ENCODE results near the gene ST6GALNAC4. TPM values are rescaled to one million over a fixed set of nuclear protein-coding genes. Genes with fewer than 3 reads are reported as not detected.

The ST6GALNAC4 gene, protein sequence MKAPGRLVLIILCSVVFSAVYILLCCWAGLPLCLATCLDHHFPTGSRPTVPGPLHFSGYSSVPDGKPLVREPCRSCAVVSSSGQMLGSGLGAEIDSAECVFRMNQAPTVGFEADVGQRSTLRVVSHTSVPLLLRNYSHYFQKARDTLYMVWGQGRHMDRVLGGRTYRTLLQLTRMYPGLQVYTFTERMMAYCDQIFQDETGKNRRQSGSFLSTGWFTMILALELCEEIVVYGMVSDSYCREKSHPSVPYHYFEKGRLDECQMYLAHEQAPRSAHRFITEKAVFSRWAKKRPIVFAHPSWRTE
- 25.6 and 28.7 TPM in 2 replicates for total RNA-seq

DNA sequence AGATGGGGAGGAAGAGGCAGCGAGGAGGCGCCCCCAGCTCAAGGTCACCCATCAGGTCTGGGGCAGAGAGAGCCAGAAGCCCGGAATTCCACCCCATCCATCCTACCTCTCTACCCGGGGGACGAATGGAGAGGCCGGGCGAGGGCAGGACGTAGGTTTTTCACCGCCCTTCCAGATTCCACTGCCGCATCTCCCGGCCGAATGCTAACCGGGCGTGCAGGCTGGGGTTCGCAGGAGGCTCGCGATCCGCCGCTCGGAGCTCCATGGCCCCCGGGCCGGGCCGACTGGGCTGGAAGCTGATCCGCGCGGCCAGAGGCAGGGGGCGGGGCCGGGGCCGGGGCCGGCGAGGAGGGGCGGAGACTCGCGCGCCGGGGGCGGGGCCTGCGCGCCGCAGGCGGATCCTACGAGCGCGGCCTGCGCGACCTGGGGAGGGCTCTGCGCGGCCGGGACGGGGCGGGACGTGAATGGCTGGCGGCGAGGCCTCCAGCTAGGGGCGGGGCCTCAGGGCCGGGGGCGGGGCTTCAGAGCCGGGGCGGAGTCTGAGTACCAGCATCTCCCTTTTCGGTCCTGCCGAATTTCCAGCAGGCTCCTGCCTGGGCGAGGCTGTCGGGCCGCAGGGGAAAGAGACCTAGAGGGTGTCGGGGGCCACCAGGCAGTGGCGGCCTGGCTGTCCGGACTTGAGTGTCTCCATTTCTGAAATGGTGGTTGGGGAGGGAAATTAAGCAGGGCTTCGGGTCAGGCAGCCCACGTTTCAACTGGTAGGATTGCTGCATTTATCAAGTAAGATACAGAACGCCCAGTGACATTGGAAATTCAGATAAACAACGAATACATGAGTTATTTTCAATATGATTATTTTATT is at the start of gene ST6GALNAC4:
Gene ST6GALNAC4 (minus strand): TSS at position 322 of the 862 bp plus-strand sequence. CDS start 622 bp downstream, outside the sequence.
- H3K9me3 Mint-ChIP-seq: no peaks in the 10 kb centered on the region
- H3K36me3 Mint-ChIP-seq (ENCODE audit: low read depth): peaks cover 17% of the 10 kb centered on the region
- peak; percentile 90 for DNase-seq (ENCODE audit: low spot score)
- H3K27ac Mint-ChIP-seq: peak within 1 kb of the TSS; percentile 81
- intact Hi-C loops (cut with micrococcal nuclease): loop anchor here (5.0 to 10.0 kb wide), 3 partner anchors 50 to 302 kb away; partner anchors contain the start of genes CDK9 and STXBP1
- H3K4me1 Mint-ChIP-seq (ENCODE audit: low read depth): peaks cover 40% of the 10 kb centered on the region
- peaks cover under 1% of the 10 kb centered on the region for H3K27me3 Mint-ChIP-seq (ENCODE audit: low read depth)
- H3K4me3 Mint-ChIP-seq (ENCODE audit: low read depth): peak within 1 kb of the TSS; percentile 80

DNA sequence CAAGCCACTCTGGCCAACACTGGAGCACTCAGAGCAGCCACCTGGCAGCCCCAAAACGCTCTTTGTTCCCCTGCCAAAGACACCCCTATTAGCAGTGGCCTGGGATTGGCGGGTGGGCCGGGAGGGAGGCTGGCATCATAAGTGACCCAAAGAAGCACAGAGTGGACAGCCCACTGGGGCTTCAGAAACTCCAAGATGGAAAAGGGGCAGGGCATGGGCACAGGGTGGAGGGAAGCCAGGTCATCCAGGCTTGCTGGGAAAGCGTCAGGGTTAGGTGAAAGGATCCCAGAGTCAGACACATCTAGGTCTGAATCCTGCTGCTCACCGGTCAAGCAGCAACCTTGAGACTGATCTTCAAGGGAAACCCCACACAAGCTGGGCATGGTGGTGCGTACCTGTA is 49.1 kb upstream of the ST6GALNAC4 start:
- intact Hi-C loops (cut with micrococcal nuclease): no loop called here
- peaks cover 77% of the 10 kb centered on the region for H3K4me1 Mint-ChIP-seq (ENCODE audit: low read depth)
- peaks cover 47% of the 10 kb centered on the region for H3K36me3 Mint-ChIP-seq (ENCODE audit: low read depth)
- H3K9me3 Mint-ChIP-seq: no peaks in the 10 kb centered on the region
- H3K27ac Mint-ChIP-seq: no peak overlapping the region
- H3K27me3 Mint-ChIP-seq (ENCODE audit: low read depth): no peaks in the 10 kb centered on the region
- no peak for DNase-seq (ENCODE audit: low spot score)
- no peak overlapping the region for H3K4me3 Mint-ChIP-seq (ENCODE audit: low read depth)

DNA sequence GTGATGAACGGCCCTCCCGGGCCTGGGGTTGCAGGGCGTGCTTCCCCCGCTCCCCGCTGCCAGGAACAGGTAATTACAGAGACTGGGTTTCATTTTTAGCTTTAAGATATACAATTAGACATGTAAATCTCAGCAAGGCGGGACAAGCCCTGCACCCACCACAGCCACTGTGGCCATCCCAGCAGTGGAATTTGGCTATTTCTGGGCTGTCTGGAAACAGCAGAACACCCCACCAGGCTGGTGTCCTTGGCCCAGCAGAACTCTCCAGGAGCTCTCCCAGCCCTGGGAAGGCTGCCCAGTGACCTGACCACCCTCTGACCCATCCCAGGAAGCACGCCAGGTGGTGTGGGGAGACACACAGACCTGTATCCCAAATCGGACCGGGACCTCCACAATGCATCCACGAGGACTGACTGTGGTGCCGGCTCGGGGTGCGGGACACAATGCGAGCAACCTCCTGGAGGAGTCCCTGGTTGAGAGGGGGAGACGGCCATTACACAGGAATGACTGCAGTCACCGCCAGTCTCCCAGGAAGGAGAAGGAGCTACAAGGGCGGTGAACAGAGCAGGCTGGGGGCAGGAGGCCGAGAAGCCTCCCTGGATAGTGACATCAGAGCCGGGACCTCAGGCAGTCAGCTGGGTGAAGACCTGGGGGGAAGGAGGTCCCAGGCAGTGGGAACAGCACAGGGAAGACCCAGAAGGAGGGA is 46.7 kb upstream of the ST6GALNAC4 start:
- intact Hi-C loops (cut with micrococcal nuclease): no loop called here
- Mint-ChIP-seq H3K36me3 (ENCODE audit: low read depth) (peaks cover 46% of the 10 kb centered on the region), H3K4me3 (ENCODE audit: low read depth) (no peak overlapping the region), H3K27ac (peak overlapping the region; percentile 30), H3K27me3 (ENCODE audit: low read depth) (no peaks in the 10 kb centered on the region), H3K4me1 (ENCODE audit: low read depth) (peaks cover 76% of the 10 kb centered on the region), H3K9me3 (no peaks in the 10 kb centered on the region)
- no peak for DNase-seq (ENCODE audit: low spot score)

DNA sequence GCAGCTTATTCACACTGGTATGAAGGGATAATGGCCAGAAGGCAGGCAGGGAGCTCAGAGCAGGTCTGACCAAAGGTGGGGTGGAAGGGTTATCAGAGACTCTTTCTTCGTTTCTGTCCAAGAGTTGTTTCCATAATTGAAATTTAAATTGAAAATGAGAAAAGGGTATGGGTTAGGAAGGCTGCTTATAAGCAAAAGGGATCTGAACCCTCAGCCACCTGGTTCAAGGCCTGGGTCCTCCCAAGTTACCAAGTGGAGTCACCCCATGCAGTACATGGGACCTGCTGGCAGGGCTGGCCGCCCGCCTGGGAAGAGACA is 46.2 kb upstream of the ST6GALNAC4 start:
- H3K4me1 Mint-ChIP-seq (ENCODE audit: low read depth): peaks cover 72% of the 10 kb centered on the region
- intact Hi-C loops (cut with micrococcal nuclease): no loop called here
- no peaks in the 10 kb centered on the region for H3K27me3 Mint-ChIP-seq (ENCODE audit: low read depth)
- H3K27ac Mint-ChIP-seq: peak overlapping the region; percentile 11
- H3K4me3 Mint-ChIP-seq (ENCODE audit: low read depth): no peak overlapping the region
- no peaks in the 10 kb centered on the region for H3K9me3 Mint-ChIP-seq
- peaks cover 48% of the 10 kb centered on the region for H3K36me3 Mint-ChIP-seq (ENCODE audit: low read depth)
- DNase-seq (ENCODE audit: low spot score): no peak

DNA sequence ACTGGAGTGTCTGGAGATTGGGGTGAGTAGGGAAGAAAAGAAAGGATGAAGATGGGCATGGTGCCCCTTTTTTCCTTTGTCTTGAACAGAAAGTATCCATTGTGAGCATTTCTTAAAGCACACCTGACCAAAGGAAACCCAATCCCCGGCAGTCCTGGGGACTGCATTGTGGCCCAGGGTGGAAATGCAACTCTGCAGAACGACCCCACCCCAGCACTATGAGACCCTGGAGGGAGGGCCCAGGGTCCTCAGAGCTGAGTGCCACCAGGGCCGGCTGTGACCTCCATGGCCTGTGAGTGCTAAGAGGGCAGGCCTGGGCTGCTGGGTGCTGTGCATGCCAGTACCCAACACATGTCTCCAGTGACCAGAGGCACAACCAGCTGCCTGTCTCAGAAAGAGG is 45.4 kb upstream of the ST6GALNAC4 start:
- H3K27ac Mint-ChIP-seq: no peak overlapping the region
- peaks cover 69% of the 10 kb centered on the region for H3K4me1 Mint-ChIP-seq (ENCODE audit: low read depth)
- H3K27me3 Mint-ChIP-seq (ENCODE audit: low read depth): no peaks in the 10 kb centered on the region
- H3K36me3 Mint-ChIP-seq (ENCODE audit: low read depth): peaks cover 51% of the 10 kb centered on the region
- no peaks in the 10 kb centered on the region for H3K9me3 Mint-ChIP-seq
- no peak overlapping the region for H3K4me3 Mint-ChIP-seq (ENCODE audit: low read depth)
- DNase-seq (ENCODE audit: low spot score): no peak
- intact Hi-C loops (cut with micrococcal nuclease): no loop called here

DNA sequence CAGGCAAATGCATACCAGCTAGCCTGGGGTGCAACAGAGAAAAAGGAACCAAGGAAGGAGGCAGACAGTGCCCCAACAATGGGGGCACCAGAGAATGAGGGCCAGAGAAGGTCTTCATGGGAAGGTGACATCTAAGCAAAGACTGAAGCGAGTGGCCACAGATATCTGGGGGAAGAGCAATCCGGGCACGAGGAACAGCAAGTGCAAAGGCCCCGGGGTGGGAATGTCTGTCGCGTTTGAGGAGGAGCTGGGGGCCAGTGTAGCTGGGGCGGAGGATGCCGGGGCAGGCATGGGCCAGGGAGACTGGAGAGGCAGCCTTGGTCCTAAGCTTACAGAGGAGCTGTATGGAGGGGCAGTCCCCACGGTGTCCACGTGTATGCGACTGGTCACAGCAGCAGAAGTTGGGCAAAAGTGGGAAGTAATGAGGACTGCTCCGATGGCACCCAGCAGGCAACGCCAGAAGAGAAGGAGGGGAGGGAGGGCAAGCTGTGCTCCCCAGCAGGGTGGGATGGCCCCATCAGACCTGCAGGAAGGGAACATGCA is 44.8 kb upstream of the ST6GALNAC4 start:
- H3K27me3 Mint-ChIP-seq (ENCODE audit: low read depth): no peaks in the 10 kb centered on the region
- no peak overlapping the region for H3K4me3 Mint-ChIP-seq (ENCODE audit: low read depth)
- no peak for DNase-seq (ENCODE audit: low spot score)
- peaks cover 51% of the 10 kb centered on the region for H3K36me3 Mint-ChIP-seq (ENCODE audit: low read depth)
- H3K4me1 Mint-ChIP-seq (ENCODE audit: low read depth): peaks cover 69% of the 10 kb centered on the region
- no peaks in the 10 kb centered on the region for H3K9me3 Mint-ChIP-seq
- intact Hi-C loops (cut with micrococcal nuclease): no loop called here
- peak overlapping the region; percentile 7 for H3K27ac Mint-ChIP-seq

DNA sequence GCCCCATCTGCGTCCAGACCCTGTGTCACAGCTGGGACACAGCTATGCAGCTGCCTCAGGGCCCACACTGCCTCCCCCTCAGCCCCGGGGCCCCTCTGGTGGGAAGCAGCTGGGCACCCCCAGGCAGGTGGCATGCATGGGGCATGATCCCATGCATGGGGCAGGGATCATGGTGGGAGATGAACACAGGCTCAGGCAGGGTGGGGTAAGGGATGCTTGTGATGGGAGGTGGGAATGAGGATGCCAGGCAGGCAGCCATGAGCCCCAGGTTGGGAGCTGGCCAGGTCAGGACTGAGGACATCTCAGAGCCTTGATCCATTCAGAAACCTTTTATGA is 44.3 kb upstream of the ST6GALNAC4 start:
- Mint-ChIP-seq H3K4me1 (ENCODE audit: low read depth) (peaks cover 66% of the 10 kb centered on the region), H3K36me3 (ENCODE audit: low read depth) (peaks cover 52% of the 10 kb centered on the region), H3K9me3 (no peaks in the 10 kb centered on the region), H3K27me3 (ENCODE audit: low read depth) (no peaks in the 10 kb centered on the region), H3K4me3 (ENCODE audit: low read depth) (no peak overlapping the region), H3K27ac (no peak overlapping the region)
- intact Hi-C loops (cut with micrococcal nuclease): no loop called here
- no peak for DNase-seq (ENCODE audit: low spot score)

DNA sequence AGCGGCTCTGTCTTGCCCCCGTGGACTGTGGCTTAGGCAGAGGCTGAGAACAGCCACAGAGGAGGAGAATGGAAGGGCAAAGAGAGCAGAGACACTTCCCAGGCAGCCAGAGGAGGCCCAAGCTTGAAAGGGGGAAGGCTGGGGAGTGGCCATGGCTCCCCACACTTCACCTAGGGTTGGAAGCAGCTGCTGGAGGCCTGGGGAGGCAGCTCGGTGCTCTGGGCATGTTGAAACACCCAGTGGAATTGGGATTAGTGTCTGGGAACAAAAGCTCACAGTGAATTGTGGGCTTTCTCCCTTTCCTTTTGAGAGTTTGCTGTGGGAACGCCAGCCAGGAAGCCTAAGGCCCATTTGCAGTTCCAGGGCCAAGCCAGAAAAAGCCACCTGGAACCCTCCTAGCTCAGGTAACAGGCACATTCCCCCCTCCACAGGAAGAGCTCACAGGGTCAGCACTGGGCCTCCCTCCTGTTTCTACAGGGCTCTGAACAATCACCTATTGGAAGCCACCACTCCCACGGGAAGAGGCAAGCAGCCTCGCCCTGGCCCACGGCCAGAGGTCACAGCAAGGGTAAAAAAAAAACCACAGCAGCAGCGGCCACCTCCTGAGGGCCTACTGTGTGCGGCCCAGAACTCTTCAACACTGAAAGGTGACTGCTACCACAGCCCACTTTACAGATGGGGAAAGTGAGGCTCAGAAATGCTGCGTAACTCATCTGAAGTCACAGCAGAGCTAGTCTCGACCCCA is 43.7 kb upstream of the ST6GALNAC4 start:
- Mint-ChIP-seq H3K27ac (peak overlapping the region; percentile 51), H3K4me3 (ENCODE audit: low read depth) (no peak overlapping the region), H3K27me3 (ENCODE audit: low read depth) (no peaks in the 10 kb centered on the region), H3K4me1 (ENCODE audit: low read depth) (peaks cover 71% of the 10 kb centered on the region), H3K9me3 (no peaks in the 10 kb centered on the region), H3K36me3 (ENCODE audit: low read depth) (peaks cover 54% of the 10 kb centered on the region)
- intact Hi-C loops (cut with micrococcal nuclease): no loop called here
- no peak for DNase-seq (ENCODE audit: low spot score)

DNA sequence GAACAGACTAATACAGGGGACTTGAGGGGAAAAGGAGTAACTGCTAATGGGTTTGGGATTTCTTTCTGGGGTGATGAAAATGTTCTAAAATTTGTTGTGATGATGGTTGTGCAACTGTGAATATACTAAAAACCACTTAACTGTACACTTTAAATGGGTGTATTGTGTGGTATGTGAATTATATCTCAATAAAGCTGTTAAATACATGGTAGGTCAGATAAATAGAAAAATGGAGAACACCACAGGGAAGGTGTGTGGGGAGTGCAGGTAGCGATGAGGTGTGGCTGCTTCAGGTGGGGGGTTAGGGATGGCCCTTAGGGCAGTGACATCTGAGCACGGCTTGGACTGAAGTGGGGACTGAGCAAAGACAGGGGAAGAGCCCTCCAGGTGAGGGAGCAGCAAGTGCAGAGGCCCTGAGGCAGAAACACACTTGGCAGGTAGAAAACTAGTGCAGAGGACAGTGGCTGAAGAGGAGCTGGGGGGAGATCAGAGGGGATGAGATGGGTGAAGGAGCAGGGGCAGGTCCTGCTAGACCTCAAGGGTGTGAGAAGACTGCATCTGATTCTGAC is 43.1 kb upstream of the ST6GALNAC4 start:
- no peak overlapping the region for H3K4me3 Mint-ChIP-seq (ENCODE audit: low read depth)
- intact Hi-C loops (cut with micrococcal nuclease): no loop called here

DNA sequence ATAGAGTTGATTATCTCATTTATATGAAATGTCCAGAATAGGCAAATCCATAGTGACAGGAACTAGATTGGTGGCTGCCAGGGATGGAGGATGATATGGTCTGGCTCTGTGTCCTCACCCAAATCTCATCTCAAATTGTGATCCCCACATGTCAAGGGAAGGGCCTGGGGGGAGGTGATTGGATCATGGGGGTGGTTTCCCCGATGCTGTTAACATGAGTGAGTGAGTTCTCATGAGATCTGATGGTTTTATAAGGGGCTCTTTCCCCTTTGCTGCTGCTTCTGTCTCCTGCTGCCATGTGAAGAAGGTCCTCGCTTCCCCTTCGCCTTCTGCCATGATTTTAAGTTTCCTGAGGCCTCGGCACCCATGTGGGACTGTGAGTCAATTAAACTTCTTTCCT is 42.6 kb upstream of the ST6GALNAC4 start:
- H3K9me3 Mint-ChIP-seq: no peaks in the 10 kb centered on the region
- H3K27me3 Mint-ChIP-seq (ENCODE audit: low read depth): no peaks in the 10 kb centered on the region
- H3K4me3 Mint-ChIP-seq (ENCODE audit: low read depth): no peak overlapping the region
- H3K4me1 Mint-ChIP-seq (ENCODE audit: low read depth): peaks cover 74% of the 10 kb centered on the region
- peaks cover 48% of the 10 kb centered on the region for H3K36me3 Mint-ChIP-seq (ENCODE audit: low read depth)
- peak overlapping the region; percentile 51 for H3K27ac Mint-ChIP-seq
- intact Hi-C loops (cut with micrococcal nuclease): no loop called here
- no peak for DNase-seq (ENCODE audit: low spot score)

More for the DNA sequence above, 43.1 kb upstream of the ST6GALNAC4 start:
- Mint-ChIP-seq H3K36me3 (ENCODE audit: low read depth) (peaks cover 48% of the 10 kb centered on the region), H3K4me1 (ENCODE audit: low read depth) (peaks cover 69% of the 10 kb centered on the region), H3K27me3 (ENCODE audit: low read depth) (no peaks in the 10 kb centered on the region), H3K9me3 (no peaks in the 10 kb centered on the region), H3K27ac (peak overlapping the region; percentile 51)
- DNase-seq (ENCODE audit: low spot score): no peak

DNA sequence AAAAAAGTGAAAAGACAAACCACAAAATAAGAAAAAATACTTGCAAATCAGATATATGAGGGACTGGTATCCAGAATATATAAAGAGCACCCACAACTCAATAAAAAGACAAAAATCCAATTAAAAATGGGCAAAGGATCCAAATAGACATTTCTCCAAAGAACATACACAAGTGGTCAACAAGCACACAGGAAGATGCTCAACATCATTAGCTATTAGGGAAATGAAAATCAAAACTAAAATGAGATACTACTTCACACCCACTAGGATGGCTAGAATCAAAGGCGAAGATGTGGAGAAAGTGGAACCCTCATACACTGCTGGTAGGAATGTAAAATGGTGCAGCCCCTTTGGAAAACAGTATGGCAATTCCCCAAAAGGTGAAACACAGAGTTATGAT is 41.9 kb upstream of the ST6GALNAC4 start:
- H3K36me3 Mint-ChIP-seq (ENCODE audit: low read depth): peaks cover 48% of the 10 kb centered on the region
- peaks cover 77% of the 10 kb centered on the region for H3K4me1 Mint-ChIP-seq (ENCODE audit: low read depth)
- no peaks in the 10 kb centered on the region for H3K9me3 Mint-ChIP-seq
- H3K4me3 Mint-ChIP-seq (ENCODE audit: low read depth): no peak overlapping the region
- no peaks in the 10 kb centered on the region for H3K27me3 Mint-ChIP-seq (ENCODE audit: low read depth)
- DNase-seq (ENCODE audit: low spot score): no peak
- no peak overlapping the region for H3K27ac Mint-ChIP-seq
- intact Hi-C loops (cut with micrococcal nuclease): no loop called here
